ENCODE measurements around the gene OPRM1. TPM values are rescaled to one million over a fixed set of nuclear protein-coding genes. Genes with fewer than 3 reads are reported as not detected.
"Not testable (repeated sequence)": the region's sequence is repeated elsewhere in the genome, so short reads cannot be mapped to it uniquely, and the experiment has no call there.

OPRM1 gene
- total RNA-seq, 2 donors from 2014 or later: not detected

- intact Hi-C loops (cut with DNase I): no loop called here
- no peak for DNase-seq (ENCODE audit: low spot score)
These were observed 88.6 kb downstream of the OPRM1 start for GRCh38 chr6:154127657-154128056.

- no peak for DNase-seq (ENCODE audit: low spot score)
- intact Hi-C loops (cut with DNase I): no loop called here
These were observed 95.6 kb downstream of the OPRM1 start for GRCh38 chr6:154134471-154135147.

- intact Hi-C loops (cut with DNase I): no loop called here
- DNase-seq (ENCODE audit: low spot score): no peak
These were observed 99.8 kb downstream of the OPRM1 start for GRCh38 chr6:154138793-154139192.

GRCh38 chr6:154139892-154140291 is 100.9 kb downstream of the OPRM1 start:
- DNase-seq (ENCODE audit: low spot score): no peak
- intact Hi-C loops (cut with DNase I): no loop called here

- DNase-seq (ENCODE audit: low spot score): no peak
- intact Hi-C loops (cut with DNase I): no loop called here
These were observed 101.7 kb downstream of the OPRM1 start for GRCh38 chr6:154140743-154141142.

- no peak for DNase-seq (ENCODE audit: low spot score)
- intact Hi-C loops (cut with DNase I): no loop called here
These were observed 104.7 kb downstream of the OPRM1 start for GRCh38 chr6:154143753-154144152.

GRCh38 chr6:154154389-154154967 is 115.4 kb downstream of the OPRM1 start:
- intact Hi-C loops (cut with DNase I): loop anchor here (5.0 to 10.0 kb wide), 2 partner anchors 130 to 253 kb away; no protein-coding TSS in a partner anchor
- DNase-seq (ENCODE audit: low spot score): no peak

- no peak for DNase-seq (ENCODE audit: low spot score)
These were observed 117.3 kb downstream of the OPRM1 start for GRCh38 chr6:154156135-154156896.

GRCh38 chr6:154157082-154157481 is 118.0 kb downstream of the OPRM1 start:
- DNase-seq (ENCODE audit: low spot score): no peak
- intact Hi-C loops (cut with DNase I): loop anchor here in 1 of 2 donors (10.0 kb wide), 1 partner anchor 128 kb away; no protein-coding TSS in a partner anchor

More at GRCh38 chr6:154156135-154156896, 117.3 kb downstream of the OPRM1 start:
- intact Hi-C loops (cut with DNase I): loop anchor here in 1 of 2 donors (10.0 kb wide), 1 partner anchor 128 kb away; no protein-coding TSS in a partner anchor

GRCh38 chr6:154157706-154158105 is 118.7 kb downstream of the OPRM1 start:
- DNase-seq (ENCODE audit: low spot score): no peak
- intact Hi-C loops (cut with DNase I): loop anchor here in 1 of 2 donors (10.0 kb wide), 1 partner anchor 127 kb away; no protein-coding TSS in a partner anchor

GRCh38 chr6:154159126-154159525 is 120.1 kb downstream of the OPRM1 start:
- intact Hi-C loops (cut with DNase I): loop anchor here in 1 of 2 donors (10.0 kb wide), 1 partner anchor 126 kb away; no protein-coding TSS in a partner anchor
- DNase-seq (ENCODE audit: low spot score): no peak

- intact Hi-C loops (cut with DNase I): no loop called here
- DNase-seq (ENCODE audit: low spot score): no peak
These were observed 122.6 kb downstream of the OPRM1 start for GRCh38 chr6:154161689-154162088.

GRCh38 chr6:154164397-154164796 is 125.4 kb downstream of the OPRM1 start:
- intact Hi-C loops (cut with DNase I): no loop called here
- peak; percentile 83 for DNase-seq (ENCODE audit: low spot score)

- intact Hi-C loops (cut with DNase I): no loop called here
- DNase-seq (ENCODE audit: low spot score): no peak
These were observed 126.4 kb downstream of the OPRM1 start for GRCh38 chr6:154165478-154165877.

GRCh38 chr6:154166140-154166539 is 127.1 kb downstream of the OPRM1 start:
- no peak for DNase-seq (ENCODE audit: low spot score)
- intact Hi-C loops (cut with DNase I): no loop called here

- intact Hi-C loops (cut with DNase I): no loop called here
- DNase-seq (ENCODE audit: low spot score): no peak
These were observed 128.1 kb downstream of the OPRM1 start for GRCh38 chr6:154167126-154167525.

- intact Hi-C loops (cut with DNase I): no loop called here
- DNase-seq (ENCODE audit: low spot score): no peak
These were observed 130.3 kb downstream of the OPRM1 start for GRCh38 chr6:154169193-154169847.

- intact Hi-C loops (cut with DNase I): no loop called here
- DNase-seq (ENCODE audit: low spot score): no peak
These were observed 131.1 kb downstream of the OPRM1 start for GRCh38 chr6:154170106-154170505.

- DNase-seq (ENCODE audit: low spot score); intact Hi-C loops (cut with DNase I): not testable (repeated sequence)
These were observed 133.4 kb downstream of the OPRM1 start for GRCh38 chr6:154172393-154172792.

- intact Hi-C loops (cut with DNase I): no loop called here
- no peak for DNase-seq (ENCODE audit: low spot score)
These were observed 140.4 kb downstream of the OPRM1 start for GRCh38 chr6:154179434-154179833.

Measured in posterior vena cava (tissue), 2 donors.